Activated T-cell treated with anti-CD3 and anti-CD28 coated beads, Interleukin-2, amount 50 U/mL, for 72 hours (primary cell): ENCODE data around the gene RASA3. TPM values are rescaled to one million over a fixed set of nuclear protein-coding genes. Genes with fewer than 3 reads are reported as not detected.
"Not testable (repeated sequence)": the region's sequence is repeated elsewhere in the genome, so short reads cannot be mapped to it uniquely, and the experiment has no call there.

Experiments
- ATAC-seq, 2 donors: fragments of 150-1000 bp; cut with Tn5 transposase; replicated peaks in 1 of 2; 2 replicates each; pipeline ENCODE4 v1.10.0; 2021; ENCODE audit warnings: moderate library complexity in 2 of 2, mild to moderate bottlenecking in 1 of 2
- DNase-seq, 2 donors: peaks; one replicate each; pipeline ENCODE4 v3.0.0; 2021 to 2022; ENCODE audit warnings: mixed read lengths in 1 of 2
- H3K27ac Mint-ChIP-seq: one replicate; pipeline ENCODE4 v1.8.0; 2022; ENCODE audit warnings: mild to moderate bottlenecking, moderate library complexity, mixed read lengths
- H3K27me3 Mint-ChIP-seq: one replicate; pipeline ENCODE4 v1.8.0; 2022; ENCODE audit warnings: low read depth, mixed read lengths
- H3K36me3 Mint-ChIP-seq, 2 donors: one replicate each; pipeline ENCODE4 v1.8.0; 2022; ENCODE audit warnings: mixed read lengths in 2 of 2, mild to moderate bottlenecking in 1 of 2; ENCODE audit not compliant: insufficient read depth in 2 of 2
- H3K4me1 Mint-ChIP-seq: one replicate; pipeline ENCODE4 v1.8.0; 2022; ENCODE audit warnings: low read depth, mixed read lengths
- H3K4me3 Mint-ChIP-seq, 2 donors: one replicate each; pipeline ENCODE4 v1.8.0; 2022; ENCODE audit warnings: mild to moderate bottlenecking in 2 of 2, mixed read lengths in 2 of 2, moderate library complexity in 2 of 2
- H3K9me3 Mint-ChIP-seq, 2 donors: one replicate each; pipeline ENCODE4 v1.8.0; 2022; ENCODE audit warnings: mixed read lengths in 2 of 2
- total RNA-seq, 2 donors: library from RNA; stranded (reverse); gene quantifications; one replicate each; pipeline ENCODE4 v1.2.3, GENCODE V29; 2022

Gene RASA3
- total RNA-seq, 2 donors from 2014 or later: 39.2 to 48.9 TPM

DNA sequence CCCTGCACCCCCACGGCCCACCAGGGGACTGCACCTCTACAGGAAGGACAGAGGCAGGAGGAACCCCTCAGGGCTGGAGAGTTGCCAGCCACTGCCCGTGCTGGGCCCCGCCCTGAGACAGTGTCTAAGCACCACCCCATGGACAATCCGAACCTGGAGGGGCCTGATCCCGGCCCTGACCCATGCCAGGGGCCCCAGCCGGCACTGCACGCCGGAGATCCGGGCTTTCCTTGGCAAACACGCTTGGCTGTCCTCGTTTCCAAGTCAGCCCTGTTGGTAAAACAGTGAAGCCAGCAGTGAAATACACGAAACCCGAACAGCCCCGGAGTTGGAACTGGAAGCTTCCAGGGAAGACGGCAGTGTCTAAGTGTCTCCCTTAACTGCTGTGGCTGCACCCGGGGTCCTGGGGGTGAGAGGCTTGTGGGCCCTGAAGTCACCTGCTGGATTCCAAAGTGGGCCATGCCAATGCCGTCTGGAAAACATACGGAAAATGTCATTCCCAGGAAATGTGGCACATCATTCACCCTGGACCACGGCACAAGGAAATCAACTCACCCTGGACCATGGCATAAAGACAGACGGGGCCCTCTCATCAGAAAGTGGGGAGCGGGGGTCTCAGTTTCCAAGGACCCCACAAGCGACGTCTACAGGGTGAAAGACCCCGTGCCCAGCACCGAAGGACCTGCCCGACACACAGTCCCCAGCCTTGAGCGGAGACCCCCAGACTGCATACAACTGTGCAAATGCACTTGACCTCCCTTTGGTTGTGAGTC lies 30.9 kb downstream of the RASA3 start:
- no peaks in the 10 kb centered on the region for H3K27me3 Mint-ChIP-seq
- ATAC-seq (no peak), DNase-seq (peak in 1 of 2 donors; percentile 5)
- H3K4me3 Mint-ChIP-seq: no peak overlapping the region
- H3K4me1 Mint-ChIP-seq: peaks cover 35% of the 10 kb centered on the region
- peak overlapping the region; percentile 15 for H3K27ac Mint-ChIP-seq
- H3K36me3 Mint-ChIP-seq: peaks cover 0 to 3% of the 10 kb centered on the region in 2 donors
- H3K9me3 Mint-ChIP-seq: no peaks in the 10 kb centered on the region

DNA sequence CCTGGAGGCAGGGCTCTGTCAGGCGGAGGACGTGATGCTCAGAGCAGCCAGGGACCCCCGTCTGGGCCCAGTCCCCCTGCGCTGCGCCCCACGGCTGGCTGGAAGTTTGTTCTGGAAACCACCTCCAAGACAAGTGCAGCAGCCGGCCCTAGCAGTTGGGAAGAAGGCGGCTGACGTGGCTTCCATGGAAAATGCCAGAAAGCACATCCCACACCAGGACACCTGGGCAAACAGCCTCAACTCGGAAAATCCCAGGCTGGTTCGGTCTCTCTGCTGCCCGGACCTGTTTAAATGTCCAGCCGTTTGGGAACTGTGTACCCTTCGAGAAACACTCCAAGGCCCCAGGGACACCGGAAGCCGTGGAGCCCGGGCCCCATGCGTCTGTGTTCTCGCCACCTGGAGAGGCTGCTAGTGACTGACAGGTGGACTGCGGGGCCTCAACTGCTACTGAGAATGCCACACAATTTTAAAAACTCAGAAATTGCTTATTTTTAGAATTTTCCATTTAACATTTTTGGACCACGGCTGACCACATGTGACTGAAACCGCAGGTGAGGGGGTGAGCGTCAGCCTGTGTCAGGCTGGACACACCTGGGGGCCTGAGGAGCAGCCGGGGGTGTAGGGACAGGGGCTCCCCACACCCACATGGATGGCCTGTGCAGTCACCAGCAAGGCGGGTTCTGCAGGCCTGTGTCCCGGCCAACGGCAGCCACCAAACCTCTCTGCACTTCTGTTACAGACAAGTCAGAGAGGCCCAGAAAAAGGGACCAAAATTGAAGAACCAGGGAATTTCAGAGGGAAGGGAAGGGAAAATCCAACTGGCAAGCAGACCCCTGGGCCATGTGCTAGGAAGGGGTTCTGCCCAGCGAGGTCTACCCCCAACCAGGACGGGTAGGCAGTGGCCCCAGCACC lies 31.7 kb downstream of the RASA3 start:
- H3K9me3 Mint-ChIP-seq: no peaks in the 10 kb centered on the region
- no peak overlapping the region for H3K4me3 Mint-ChIP-seq
- no peak for ATAC-seq
- DNase-seq: peak in 1 of 2 donors; percentile 2
- peak overlapping the region; percentile 15 for H3K27ac Mint-ChIP-seq
- H3K4me1 Mint-ChIP-seq: peaks cover 35% of the 10 kb centered on the region
- peaks cover 2 to 3% of the 10 kb centered on the region in 2 donors for H3K36me3 Mint-ChIP-seq
- H3K27me3 Mint-ChIP-seq: no peaks in the 10 kb centered on the region

DNA sequence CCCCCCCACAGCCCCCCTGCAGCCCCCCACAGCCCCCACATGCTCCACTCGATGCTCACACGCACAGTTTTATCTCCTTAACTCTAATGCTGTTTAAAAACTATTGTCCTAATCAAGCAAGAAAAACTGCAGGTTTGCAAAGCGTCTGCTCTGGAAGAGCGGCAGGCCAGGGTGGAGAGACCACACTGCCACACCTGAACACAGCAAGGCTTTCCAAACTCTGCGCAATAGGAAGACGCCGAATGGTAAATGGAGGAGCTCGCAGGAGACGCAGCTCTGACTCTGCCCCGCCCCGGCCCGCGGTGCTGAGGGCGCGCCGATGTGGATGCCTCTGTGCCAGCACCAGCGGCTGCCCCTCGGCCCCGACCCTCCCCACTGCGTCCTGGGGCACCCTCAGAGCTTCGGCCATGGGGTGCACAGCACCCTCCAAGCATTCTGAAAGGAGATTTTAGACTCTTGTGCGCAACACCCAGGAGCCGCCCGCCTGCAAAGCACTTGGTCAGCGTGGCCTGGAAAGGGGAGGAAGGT lies 32.4 kb downstream of the RASA3 start:
- Mint-ChIP-seq H3K36me3 (peaks cover 5 to 6% of the 10 kb centered on the region in 2 donors), H3K27ac (peak overlapping the region; percentile 80), H3K4me1 (peaks cover 42% of the 10 kb centered on the region), H3K27me3 (no peaks in the 10 kb centered on the region), H3K9me3 (no peaks in the 10 kb centered on the region), H3K4me3 (no peak overlapping the region)
- DNase-seq: peak in 1 of 2 donors; percentile 4
- peak in 1 of 2 donors; percentile 35 for ATAC-seq

DNA sequence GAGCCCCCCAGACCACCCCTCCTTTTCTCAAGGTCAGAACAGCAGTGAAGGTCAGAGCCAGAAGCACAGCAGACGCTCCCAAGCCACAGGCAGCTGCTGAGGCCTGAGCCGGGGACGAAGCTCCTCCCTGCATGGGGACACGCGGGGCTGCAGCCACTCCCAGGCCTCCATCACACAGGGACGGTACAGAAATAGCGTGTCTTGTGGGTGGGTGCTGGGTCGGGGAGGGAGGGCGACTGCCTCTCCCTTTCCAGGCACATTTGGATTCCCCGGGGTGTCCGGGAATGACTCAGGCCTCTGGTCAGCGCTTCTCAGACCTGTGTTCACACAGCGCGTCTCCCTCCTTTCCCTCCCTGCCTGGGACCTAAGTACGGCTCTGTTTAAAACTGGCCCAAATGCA lies 33.2 kb downstream of the RASA3 start:
- DNase-seq: peak in 1 of 2 donors; percentile 7
- Mint-ChIP-seq H3K4me1 (peaks cover 44% of the 10 kb centered on the region), H3K4me3 (no peak overlapping the region), H3K27me3 (no peaks in the 10 kb centered on the region), H3K36me3 (peaks cover 5 to 7% of the 10 kb centered on the region in 2 donors), H3K27ac (no peak overlapping the region), H3K9me3 (peaks cover 0 to 1% of the 10 kb centered on the region in 2 donors)
- peak; percentile 28 to 38 for ATAC-seq

DNA sequence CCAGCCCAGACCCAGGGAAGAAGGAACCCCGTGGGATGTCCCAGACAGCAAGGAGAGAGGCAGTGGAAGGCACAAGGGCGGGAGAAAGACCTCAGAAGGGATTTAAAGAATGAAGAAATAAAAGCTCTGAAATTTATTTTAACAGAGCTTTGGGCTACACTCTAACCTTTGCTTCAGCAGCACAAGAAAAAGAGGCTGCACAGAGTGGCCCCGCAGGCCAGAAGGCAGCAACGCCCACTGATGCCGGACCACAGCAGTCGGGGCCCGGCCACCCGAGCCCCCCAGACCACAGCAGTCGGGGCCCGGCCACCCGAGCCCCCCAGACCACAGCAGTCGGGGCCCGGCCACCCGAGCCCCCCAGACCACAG lies 33.8 kb downstream of the RASA3 start:
- H3K4me3 Mint-ChIP-seq, H3K9me3 Mint-ChIP-seq, DNase-seq, H3K27me3 Mint-ChIP-seq, ATAC-seq: not testable (repeated sequence)
- Mint-ChIP-seq H3K4me1 (peaks cover 49% of the 10 kb centered on the region), H3K36me3 (peaks cover 8 to 12% of the 10 kb centered on the region in 2 donors), H3K27ac (peak overlapping the region; percentile 84)

DNA sequence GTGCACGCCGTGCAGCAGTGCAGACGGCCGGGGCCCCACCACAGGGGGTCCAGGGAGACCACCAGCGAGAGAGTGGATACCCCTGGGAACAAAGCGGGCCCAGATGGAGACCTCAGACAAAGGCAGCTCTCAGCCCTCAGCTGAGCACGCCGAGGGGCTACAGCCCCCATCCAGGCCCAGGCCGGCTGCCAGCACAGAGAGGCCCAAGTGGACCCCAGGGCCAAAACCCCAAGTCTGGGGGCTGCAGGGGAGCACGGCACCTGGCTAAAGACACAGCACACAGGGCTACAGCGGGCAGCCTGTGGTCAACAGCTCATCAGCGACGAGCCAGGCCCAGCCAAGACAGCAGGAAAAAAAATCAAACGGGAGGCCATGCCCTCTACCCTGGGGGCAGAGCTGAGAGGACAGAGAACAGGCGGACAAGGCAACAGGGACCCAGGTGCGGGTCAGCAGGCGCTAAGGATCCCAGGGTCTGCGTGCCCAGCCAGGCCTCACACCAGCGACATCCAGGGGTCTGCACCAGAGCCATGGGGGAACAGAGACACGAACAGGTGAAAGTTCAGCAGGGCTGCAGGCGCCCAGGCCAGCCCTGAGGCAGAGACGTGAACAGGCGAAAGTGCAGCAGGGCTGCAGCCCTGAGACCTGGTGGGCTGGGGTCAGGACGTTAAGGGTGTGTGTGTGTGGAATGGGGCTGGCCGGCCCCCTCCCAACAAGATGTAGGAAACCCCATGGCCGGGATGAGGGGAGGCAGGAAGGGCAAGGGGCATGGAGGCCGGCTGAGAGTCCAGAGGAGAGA lies 34.3 kb downstream of the RASA3 start:
- H3K27ac Mint-ChIP-seq: peak overlapping the region; percentile 84
- no peak for ATAC-seq
- peaks cover 12 to 18% of the 10 kb centered on the region in 2 donors for H3K36me3 Mint-ChIP-seq
- peaks cover 7 to 12% of the 10 kb centered on the region in 2 donors for H3K9me3 Mint-ChIP-seq
- DNase-seq: no peak
- H3K4me3 Mint-ChIP-seq: peak overlapping the region in 1 of 2 donors; percentile 35
- no peaks in the 10 kb centered on the region for H3K27me3 Mint-ChIP-seq
- H3K4me1 Mint-ChIP-seq: peaks cover 49% of the 10 kb centered on the region

DNA sequence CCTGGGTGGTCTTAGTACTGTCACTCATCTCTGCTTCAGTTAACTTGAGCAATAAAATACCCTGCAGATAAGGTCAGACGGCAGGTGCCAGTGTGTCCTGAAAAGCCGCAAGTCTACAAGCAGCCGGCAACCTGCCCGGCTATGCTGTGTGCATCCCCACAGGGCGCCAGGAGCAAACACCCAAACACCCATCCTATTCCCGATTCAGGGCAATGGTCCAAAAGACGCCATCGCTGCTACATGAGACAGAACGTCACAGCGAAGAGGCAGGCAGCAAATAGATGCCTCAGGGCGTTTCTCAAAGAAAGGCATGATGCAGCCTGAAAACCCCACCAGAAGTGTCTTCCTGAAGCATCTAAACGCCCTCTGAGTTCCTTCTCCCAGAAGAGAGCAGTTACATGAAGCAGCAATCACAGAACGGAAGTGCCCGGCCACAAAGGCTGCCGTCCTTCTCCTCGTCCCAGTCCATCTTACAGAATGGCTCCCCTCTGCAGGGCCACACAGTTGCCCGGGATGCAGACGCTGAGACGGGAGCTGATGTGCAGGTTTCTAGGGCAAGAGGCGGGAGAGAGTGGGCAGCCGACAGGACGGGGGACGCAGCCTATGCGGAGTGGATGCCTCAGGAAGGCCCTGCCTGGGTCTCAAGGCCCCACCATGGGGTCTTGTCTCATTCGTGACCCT lies 35.1 kb downstream of the RASA3 start:
- DNase-seq (no peak), ATAC-seq (no peak)
- no peaks in the 10 kb centered on the region for H3K27me3 Mint-ChIP-seq
- H3K27ac Mint-ChIP-seq: peak overlapping the region; percentile 60
- peaks cover 16 to 18% of the 10 kb centered on the region in 2 donors for H3K36me3 Mint-ChIP-seq
- peaks cover 7 to 12% of the 10 kb centered on the region in 2 donors for H3K9me3 Mint-ChIP-seq
- peak overlapping the region in 1 of 2 donors; percentile 12 for H3K4me3 Mint-ChIP-seq
- peaks cover 49% of the 10 kb centered on the region for H3K4me1 Mint-ChIP-seq

DNA sequence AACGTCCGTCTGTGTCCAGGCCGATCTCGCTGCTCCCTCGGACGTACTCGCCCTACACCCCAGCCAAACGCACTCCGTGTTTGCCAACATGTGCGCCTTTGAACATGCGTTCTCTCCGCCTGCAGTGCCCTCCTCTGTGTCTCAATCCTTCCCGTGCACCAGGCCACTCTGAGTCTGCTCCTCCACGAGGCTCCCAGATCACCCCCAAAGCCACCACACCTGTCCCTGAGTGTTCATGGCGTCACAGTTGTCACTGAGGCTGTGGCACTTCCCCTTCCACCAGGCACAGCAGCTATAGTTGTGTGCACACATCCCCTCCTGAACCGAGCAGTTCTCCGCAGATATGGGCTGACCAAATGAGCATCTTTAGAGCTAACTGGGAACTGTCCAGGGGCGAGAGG lies 35.6 kb downstream of the RASA3 start:
- Mint-ChIP-seq H3K27ac (peak overlapping the region; percentile 52), H3K4me3 (no peak overlapping the region), H3K4me1 (peaks cover 49% of the 10 kb centered on the region), H3K36me3 (peaks cover 21 to 22% of the 10 kb centered on the region in 2 donors), H3K27me3 (no peaks in the 10 kb centered on the region), H3K9me3 (peaks cover 12 to 14% of the 10 kb centered on the region in 2 donors)
- DNase-seq (no peak), ATAC-seq (no peak)

DNA sequence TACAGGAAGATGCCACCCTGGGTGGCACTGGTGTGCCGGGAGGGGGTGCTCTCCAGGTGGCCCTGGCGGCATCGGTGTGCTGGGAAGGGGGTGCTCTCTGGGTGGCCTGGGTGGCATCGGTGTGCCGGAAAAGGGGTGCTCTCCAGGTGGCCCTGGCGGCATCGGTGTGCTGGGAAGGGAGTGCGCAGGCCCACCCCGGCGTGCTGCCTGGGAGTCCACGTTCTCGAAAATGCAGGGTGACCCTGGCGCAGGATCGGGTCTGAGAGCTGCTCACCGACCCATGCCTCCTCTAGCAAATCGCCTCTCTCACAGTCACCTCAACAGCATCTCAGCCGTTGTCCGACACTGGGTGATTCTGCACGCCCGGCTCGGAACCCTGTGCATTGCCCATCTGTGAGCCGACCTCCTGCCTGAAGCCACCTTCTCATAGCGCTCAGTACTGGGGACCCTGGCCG lies 36.4 kb downstream of the RASA3 start:
- DNase-seq: no peak

DNA sequence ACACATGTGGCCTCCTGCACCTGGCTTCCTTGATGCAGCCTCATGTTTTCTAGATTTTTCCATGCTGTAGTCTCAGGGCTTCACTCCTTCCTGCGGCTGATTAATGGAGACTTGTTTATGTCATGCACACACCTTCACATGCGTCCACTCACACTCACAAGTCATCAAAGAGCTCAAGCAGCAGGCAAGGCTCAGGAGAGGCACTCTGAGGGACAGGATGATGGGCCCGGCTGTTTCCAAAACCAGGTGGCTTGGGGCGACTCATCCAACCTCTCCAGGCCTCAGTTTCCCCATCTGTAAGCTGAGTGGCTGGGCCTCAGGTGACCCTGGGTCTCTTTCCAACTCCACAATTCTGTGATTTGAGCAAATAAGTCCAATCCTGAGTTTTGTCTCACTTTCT lies 36.9 kb downstream of the RASA3 start:
- peaks cover 52% of the 10 kb centered on the region for H3K4me1 Mint-ChIP-seq
- no peak overlapping the region for H3K4me3 Mint-ChIP-seq
- H3K27me3 Mint-ChIP-seq: no peaks in the 10 kb centered on the region
- H3K27ac Mint-ChIP-seq: no peak overlapping the region
- ATAC-seq (no peak), DNase-seq (no peak)
- peaks cover 27 to 29% of the 10 kb centered on the region in 2 donors for H3K36me3 Mint-ChIP-seq
- peaks cover 12 to 18% of the 10 kb centered on the region in 2 donors for H3K9me3 Mint-ChIP-seq

More for the DNA sequence above, 36.4 kb downstream of the RASA3 start:
- Mint-ChIP-seq H3K36me3 (peaks cover 26% of the 10 kb centered on the region in 2 donors), H3K9me3 (peaks cover 12 to 18% of the 10 kb centered on the region in 2 donors), H3K4me3 (no peak overlapping the region), H3K27ac (peak overlapping the region; percentile 66), H3K4me1 (peaks cover 49% of the 10 kb centered on the region), H3K27me3 (no peaks in the 10 kb centered on the region)
- no peak for ATAC-seq

DNA sequence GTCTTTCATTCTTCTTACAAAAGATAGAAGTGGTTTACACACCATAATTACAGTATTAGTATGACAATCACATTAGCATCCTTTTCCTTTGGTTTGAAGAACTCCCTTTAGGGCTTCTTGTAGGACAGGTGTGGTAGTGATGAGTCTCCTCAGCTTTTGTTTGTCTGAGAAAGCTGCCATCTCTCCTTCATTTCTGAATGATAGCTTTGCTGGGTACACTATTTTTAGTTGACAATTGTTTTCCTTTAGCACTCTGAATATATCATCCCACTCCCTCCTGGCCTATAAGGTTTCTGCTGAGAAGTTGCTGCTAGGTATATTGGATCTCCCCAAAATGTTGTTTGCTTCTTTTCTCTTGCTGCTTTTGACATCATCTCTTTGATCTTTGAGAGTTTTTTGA lies 39.3 kb downstream of the RASA3 start:
- DNase-seq (no peak), ATAC-seq (no peak)
- H3K4me3 Mint-ChIP-seq: no peak overlapping the region
- H3K27ac Mint-ChIP-seq: peak overlapping the region; percentile 8
- peaks cover 29 to 33% of the 10 kb centered on the region in 2 donors for H3K36me3 Mint-ChIP-seq
- peaks cover 47% of the 10 kb centered on the region for H3K4me1 Mint-ChIP-seq
- no peaks in the 10 kb centered on the region for H3K27me3 Mint-ChIP-seq
- H3K9me3 Mint-ChIP-seq: peaks cover 12 to 18% of the 10 kb centered on the region in 2 donors

DNA sequence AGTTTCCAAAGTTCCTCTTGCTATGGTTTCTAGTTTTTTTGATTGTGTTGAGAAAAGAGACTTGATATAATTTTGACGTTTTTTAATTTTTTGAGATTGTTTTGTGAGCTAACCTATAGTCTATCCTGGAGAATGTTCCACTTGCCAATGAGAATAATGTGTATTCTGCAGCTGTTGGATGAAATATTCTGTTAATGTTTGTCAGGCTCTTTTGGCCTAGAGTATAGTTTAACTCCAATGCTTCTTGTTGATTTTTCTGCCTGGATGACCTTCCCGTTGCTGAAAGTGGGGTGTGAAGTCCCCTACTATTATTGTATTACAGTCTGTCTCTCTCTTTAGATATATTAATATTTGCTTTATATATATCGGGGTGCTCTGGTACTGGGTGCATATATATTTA lies 40.0 kb downstream of the RASA3 start:
- Mint-ChIP-seq H3K9me3 (peaks cover 12 to 18% of the 10 kb centered on the region in 2 donors), H3K27ac (no peak overlapping the region), H3K4me3 (no peak overlapping the region), H3K27me3 (no peaks in the 10 kb centered on the region), H3K36me3 (peaks cover 29 to 33% of the 10 kb centered on the region in 2 donors), H3K4me1 (peaks cover 41% of the 10 kb centered on the region)
- ATAC-seq (no peak), DNase-seq (no peak)
